Peyer's patch (tissue), 4 donors: ENCODE data around the gene NPTXR.

Experiments used
- CTCF ChIP-seq, 6 experiments: fragments of 450-650 bp in 4 of 6; fragments of 200-600 bp in 2 of 6; sonication (generic) in 1 of 6; IDR thresholded peaks; one replicate each; pipeline ENCODE4 v1.5.1; 2017 to 2019; ENCODE audit warnings: antibody characterized with exemption in 6 of 6, mild to moderate bottlenecking in 3 of 6, moderate library complexity in 1 of 6
- POLR2A ChIP-seq, 2 donors: fragments of 450-650 bp; IDR thresholded peaks; one replicate each; pipeline ENCODE4 v1.5.1; 2017; ENCODE audit warnings: antibody characterized with exemption in 2 of 2, mild to moderate bottlenecking in 2 of 2, moderate library complexity in 2 of 2

- TF ChIP-seq POLR2A (IDR thresholded peaks at IDR 0.05), result no peak
- TF ChIP-seq CTCF (IDR thresholded peaks at IDR 0.05), result no peak
These were observed 23.9 kb upstream of the NPTXR start for GRCh38 chr22:38867471-38868285.
